H1 (cell line): ENCODE data around the gene SPRN. TPM values are rescaled to one million over a fixed set of nuclear protein-coding genes. Genes with fewer than 3 reads are reported as not detected.

Source experiments
- CTCF ChIA-PET: fragments of 300-600 bp; sonication (Branson Sonifier 250); formaldehyde crosslinking; loops from one replicate; lab custom pipeline; 2021; ENCODE audit not compliant: partially characterized antibody; lab: Charles Lee
- POLR2A ChIA-PET: fragments of 300-600 bp; sonication (Branson Sonifier 250); formaldehyde crosslinking; loops from one replicate; lab custom pipeline; 2021; ENCODE audit warnings: inconsistent platforms; ENCODE audit not compliant: partially characterized antibody; lab: Charles Lee
- DNase-seq, 2 experiments: peaks; one replicate each; pipeline versions ENCODE4 v3.0.0 to v3.0.0-alpha.2; 2010 to 2022; ENCODE audit warnings: low spot score in 2 of 2, low read depth in 1 of 2, mixed read lengths in 1 of 2
- FAIRE-seq: peaks from 2 replicates; lab custom pipeline; 2011; peaks lifted over from hg19 to GRCh38; lab: Jason Lieb, UNC
- H2AFZ ChIP-seq: 2 replicates; pipeline ENCODE4 v1.8.1; 2012; ENCODE audit warnings: low read length, inconsistent platforms
- H2AK5ac ChIP-seq: 2 replicates; pipeline ENCODE4 v1.6.1; 2013; ENCODE audit warnings: low read depth, low read length
- H2BK120ac ChIP-seq: replicated peaks from 2 replicates; pipeline ENCODE3; 2013; ENCODE audit warnings: low read depth, low read length, inconsistent platforms
- H2BK12ac ChIP-seq: 2 replicates; pipeline ENCODE4 v1.6.1; 2013; ENCODE audit warnings: low read depth, low read length
- H2BK15ac ChIP-seq: 2 replicates; pipeline ENCODE4 v1.6.1; 2013; ENCODE audit warnings: low read length
- H2BK20ac ChIP-seq: 2 replicates; pipeline ENCODE4 v1.6.1; 2013; ENCODE audit warnings: low read length
- H2BK5ac ChIP-seq: 2 replicates; pipeline ENCODE4 v1.6.1; 2013; ENCODE audit warnings: low read depth, low read length
- H3K14ac ChIP-seq: 2 replicates; pipeline ENCODE4 v1.6.1; 2013; ENCODE audit warnings: inconsistent platforms; ENCODE audit not compliant: insufficient read length
- H3K18ac ChIP-seq: 2 replicates; pipeline ENCODE4 v1.6.1; 2013; ENCODE audit warnings: low read length; ENCODE audit errors: extremely low read depth
- H3K23ac ChIP-seq: 2 replicates; pipeline ENCODE4 v1.6.1; 2013; ENCODE audit warnings: inconsistent platforms; ENCODE audit not compliant: insufficient read length
- H3K23me2 ChIP-seq: 2 replicates; pipeline ENCODE4 v1.6.1; 2013; ENCODE audit warnings: low read depth, low read length
- H3K27ac ChIP-seq: 2 replicates; pipeline ENCODE4 v1.6.1; 2011; ENCODE audit warnings: low read depth, low read length, inconsistent platforms
- H3K27me3 ChIP-seq, 4 experiments: replicated peaks in 1 of 4; 1 replicate in 1 of 4; 2 replicates in 3 of 4; pipeline versions ENCODE4 v1.6.1 to v1.8.1; 2011 to 2013; ENCODE audit warnings: low read length in 3 of 4, mild to moderate bottlenecking in 3 of 4, inconsistent platforms in 2 of 4, mixed read lengths in 2 of 4, moderate library complexity in 1 of 4; ENCODE audit not compliant: control insufficient read depth in 3 of 4, insufficient read depth in 3 of 4; ENCODE audit errors: extremely low read depth in 1 of 4
- H3K36me3 ChIP-seq, 4 experiments: 2 replicates each; pipeline versions ENCODE4 v1.6.1 to v1.8.1; 2011 to 2013; ENCODE audit warnings: mild to moderate bottlenecking in 4 of 4, low read length in 3 of 4, moderate library complexity in 2 of 4, control low read depth in 1 of 4, inconsistent platforms in 1 of 4; ENCODE audit not compliant: insufficient read depth in 4 of 4, control insufficient read depth in 2 of 4
- H3K4ac ChIP-seq: replicated peaks from 2 replicates; pipeline ENCODE3; 2013; ENCODE audit warnings: low read length, low read depth, mixed read lengths, inconsistent platforms; ENCODE audit not compliant: insufficient read length
- H3K4me1 ChIP-seq, 4 experiments: replicated peaks in 1 of 4; 1 replicate in 1 of 4; 2 replicates in 3 of 4; pipeline versions ENCODE4 v1.6.1 to v1.8.1; 2011 to 2013; ENCODE audit warnings: low read length in 3 of 4, inconsistent platforms in 2 of 4, mixed read lengths in 1 of 4; ENCODE audit not compliant: insufficient read depth in 4 of 4, control insufficient read depth in 3 of 4
- H3K4me2 ChIP-seq, 2 experiments: 2 replicates each; pipeline versions ENCODE4 v1.6.1 to v1.8.1; 2011 to 2013; ENCODE audit warnings: low read depth in 2 of 2, low read length in 2 of 2, control low read depth in 1 of 2, inconsistent platforms in 1 of 2, mild to moderate bottlenecking in 1 of 2; ENCODE audit not compliant: insufficient read depth in 1 of 2
- H3K4me3 ChIP-seq, 4 experiments: fragments of 200-600, 300-600 bp in 1 of 4; sonication (generic), shearing (Covaris generic), sonication (Bioruptor Twin) in 1 of 4; 2 replicates each; pipeline versions ENCODE4 v1.5.1 to v1.8.1; 2011 to 2016; ENCODE audit warnings: low read length in 4 of 4, low read depth in 3 of 4, control low read depth in 2 of 4, inconsistent platforms in 2 of 4, mild to moderate bottlenecking in 2 of 4, mixed read lengths in 1 of 4, moderate library complexity in 1 of 4; ENCODE audit not compliant: insufficient read depth in 2 of 4; ENCODE audit errors: extremely low read depth in 1 of 4
- H3K56ac ChIP-seq: replicated peaks from 2 replicates; pipeline ENCODE3; 2013; ENCODE audit warnings: low read depth, mild to moderate bottlenecking, mixed read lengths, low read length, inconsistent platforms; ENCODE audit not compliant: insufficient read length
- H3K79me1 ChIP-seq: 2 replicates; pipeline ENCODE4 v1.6.1; 2013; ENCODE audit warnings: low read depth, low read length, control low read depth
- H3K79me2 ChIP-seq, 2 experiments: 2 replicates each; pipeline versions ENCODE4 v1.6.1 to v1.8.1; 2012 to 2013; ENCODE audit warnings: low read length in 2 of 2, mild to moderate bottlenecking in 2 of 2, inconsistent platforms in 1 of 2; ENCODE audit not compliant: insufficient read depth in 2 of 2, control insufficient read depth in 1 of 2
- H3K9ac ChIP-seq, 4 experiments: replicated peaks in 1 of 4; 1 replicate in 1 of 4; 2 replicates in 3 of 4; pipeline versions ENCODE4 v1.6.1 to v1.8.1; 2011 to 2013; ENCODE audit warnings: low read depth in 3 of 4, low read length in 3 of 4, control low read depth in 2 of 4, mild to moderate bottlenecking in 2 of 4, moderate library complexity in 2 of 4, inconsistent platforms in 1 of 4; ENCODE audit errors: extremely low read depth in 1 of 4
- H3K9me3 ChIP-seq, 2 experiments: 2 replicates each; pipeline versions ENCODE4 v1.6.1 to v1.8.1; 2012 to 2013; ENCODE audit warnings: mild to moderate bottlenecking in 2 of 2, moderate library complexity in 2 of 2, control low read depth in 1 of 2, inconsistent platforms in 1 of 2, low read depth in 1 of 2, low read length in 1 of 2, mixed read lengths in 1 of 2; ENCODE audit not compliant: insufficient read depth in 2 of 2
- H4K20me1 ChIP-seq, 2 experiments: replicated peaks in 1 of 2; 2 replicates each; pipeline versions ENCODE3 to v1.8.1; 2011 to 2013; ENCODE audit warnings: inconsistent platforms in 2 of 2, low read length in 2 of 2, mild to moderate bottlenecking in 1 of 2; ENCODE audit not compliant: insufficient read depth in 2 of 2, control insufficient read depth in 1 of 2
- H4K5ac ChIP-seq: 2 replicates; pipeline ENCODE4 v1.6.1; 2013; ENCODE audit warnings: low read length, low read depth, mixed read lengths, inconsistent platforms; ENCODE audit not compliant: insufficient read length
- H4K8ac ChIP-seq: 2 replicates; pipeline ENCODE4 v1.8.0; 2013; ENCODE audit warnings: mild to moderate bottlenecking, moderate library complexity, low read length, inconsistent platforms; ENCODE audit not compliant: insufficient read depth; ENCODE audit errors: extremely low read depth
- H4K91ac ChIP-seq: replicated peaks from 2 replicates; pipeline ENCODE3; 2013; ENCODE audit warnings: low read length, mixed read lengths, inconsistent platforms; ENCODE audit not compliant: insufficient read length
- CEBPB ChIP-seq: IDR thresholded peaks from 2 replicates; pipeline ENCODE4 v1.6.1; 2012; ENCODE audit warnings: low read depth, low read length
- SIRT6 ChIP-seq: IDR thresholded peaks from one replicate; pipeline ENCODE4 v1.7.1; 2012; ENCODE audit warnings: low read length, inconsistent platforms
- TAF1 ChIP-seq: IDR thresholded peaks from 2 replicates; pipeline ENCODE4 v1.6.1; 2011; ENCODE audit warnings: mild to moderate bottlenecking, low read depth, low read length
- WGBS, 2 experiments: shearing (Covaris generic) in 1 of 2; methylation state at CpG; one replicate each; pipeline versions ENCODE4 v1.1.6 to v1.1.7; 2013 to 2015; ENCODE audit warnings: low lambda C conversion rate in 2 of 2, mixed read lengths in 2 of 2, inconsistent platforms in 1 of 2, low coverage in 1 of 2, missing lambda C conversion rate in 1 of 2; ENCODE audit not compliant: insufficient replicate concordance in 2 of 2, insufficient coverage in 1 of 2, insufficient read length in 1 of 2; ENCODE audit errors: extremely low coverage in 1 of 2, missing lambda C conversion rate in 1 of 2; 5-methylcytosine and 5-hydroxymethylcytosine counted together
- polyA plus RNA-seq, 7 experiments: library from polyadenylated mRNA; depleted of rRNA in 3 of 7; stranded (reverse) in 5 of 7; unstranded in 2 of 7; fragments of >200 nt in 5 of 7; fragments of 200-250 nt in 2 of 7; gene quantifications; 1 replicate in 5 of 7; 2 replicates in 1 of 7; 4 replicates in 1 of 7; pipeline versions ENCODE4 v1.2.1 to v1.2.3, GENCODE V29; 2011 to 2013; ENCODE audit warnings: missing spikeins in 2 of 7, mixed read lengths in 2 of 7
- total RNA-seq: library from RNA; stranded (reverse); fragmentation: NEBNext Ultra II Directional; extraction: Animal tissue kit (Norgen Biotek cat#: 25700); gene quantifications from 2 replicates; pipeline ENCODE4 v1.2.1, GENCODE V29; 2021

SPRN gene
- total and polyA plus RNA-seq, 2 of the 8 experiments (the other 6 are each of a cell fraction or from before 2014, with no cell fraction given): 0.23 to 0.24 TPM

DNA sequence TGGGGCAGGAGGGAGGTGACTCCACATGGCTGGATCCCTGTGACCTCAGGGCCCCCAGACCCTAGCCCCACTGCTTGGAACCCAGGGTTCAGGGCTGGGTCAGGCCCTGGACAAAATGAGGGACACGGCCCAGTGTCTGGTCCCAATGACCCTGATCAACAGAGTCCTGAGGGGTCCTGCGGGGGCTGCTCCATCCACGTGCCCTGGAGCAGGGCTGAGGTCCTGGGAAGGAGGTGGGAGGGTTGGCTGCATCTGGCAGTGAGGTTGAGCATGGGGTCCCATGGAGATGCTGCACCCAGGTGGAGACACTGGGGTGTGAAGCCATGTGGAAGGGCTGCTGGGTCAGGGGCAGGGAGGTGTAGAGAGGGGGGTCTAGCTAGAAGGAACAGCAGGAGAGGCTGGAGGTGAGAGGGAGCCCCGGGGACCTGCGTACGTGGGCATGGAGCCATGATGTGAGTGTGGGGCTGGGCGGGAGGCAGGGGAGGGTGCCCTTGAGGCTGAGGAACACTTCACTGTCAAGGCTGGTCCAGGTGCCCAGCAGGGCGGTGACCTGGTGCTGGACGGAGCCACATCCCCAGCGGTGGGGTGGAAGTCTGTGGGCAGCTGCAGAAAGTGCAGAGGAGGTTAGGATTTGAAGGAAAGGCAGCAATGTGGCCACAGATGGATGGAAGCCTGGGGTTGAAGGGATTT lies 29.9 kb upstream of the SPRN start:
- H3K9me3 ChIP-seq: peaks cover 73 to 74% of the 10 kb centered on the region in 2 experiments
- CTCF ChIA-PET: no interaction called here

More for the DNA sequence above, 29.9 kb upstream of the SPRN start:
- Histone ChIP-seq H3K27me3 (no peaks in the 10 kb centered on the region), H3K23ac (no peak overlapping the region), H3K23me2 (no peaks in the 10 kb centered on the region), H4K91ac (no peak overlapping the region), H2AK5ac (no peak overlapping the region), H2AFZ (no peak overlapping the region), H2BK120ac (no peak overlapping the region), H3K4me1 (no peaks in the 10 kb centered on the region), H3K79me1 (no peaks in the 10 kb centered on the region), H2BK15ac (no peak overlapping the region), H3K27ac (no peak overlapping the region), H3K18ac (no peak overlapping the region), H3K56ac (no peak overlapping the region), H4K20me1 (no peaks in the 10 kb centered on the region), H2BK20ac (no peak overlapping the region), H3K4me3 (no peak overlapping the region), H4K5ac (no peak overlapping the region), H3K79me2 (no peaks in the 10 kb centered on the region), H3K4ac (no peak overlapping the region), H3K36me3 (no peaks in the 10 kb centered on the region; a peak in 1 of 8 replicates), H3K4me2 (no peak overlapping the region), H2BK12ac (no peak overlapping the region), H3K9ac (no peak overlapping the region), H4K8ac (no peak overlapping the region; the same call in 1 of the 2 replicates), H3K14ac (no peak overlapping the region), H2BK5ac (no peak overlapping the region)
- FAIRE-seq: no peak
- 74% methylated on average over 10 of the region's 10 CpGs; no CpG with 5 or more reads in 1 of the 2 experiments for WGBS, 2 experiments
- POLR2A ChIA-PET: no interaction called here
- TF ChIP-seq SIRT6 (no peak), TAF1 (no peak), CEBPB (no peak)
- no peak for DNase-seq
